HCT116 (cell line): ENCODE data around the gene HRK.

ENCODE experiments used
- ELF1 ChIP-seq: IDR thresholded peaks from 2 replicates; pipeline ENCODE4 v1.6.1; 2012; ENCODE audit warnings: low read depth, borderline replicate concordance
- EZH2 ChIP-seq: fragments of 200-600 bp; sonication (generic); IDR thresholded peaks from 2 replicates; pipeline ENCODE4 v1.6.1; 2017; ENCODE audit warnings: antibody characterized with exemption, mixed run types
- EZH2phosphoT487 ChIP-seq: fragments of 200-600 bp; IDR thresholded peaks from 2 replicates; pipeline ENCODE4 v1.6.1; 2018; ENCODE audit warnings: antibody characterized with exemption, borderline replicate concordance
- POLR2A ChIP-seq: IDR thresholded peaks from 2 replicates; pipeline ENCODE4 v1.7.0; 2011; ENCODE audit warnings: borderline replicate concordance; ENCODE audit not compliant: insufficient read depth, insufficient read length; ENCODE audit errors: extremely low read depth
- POLR2AphosphoS5 ChIP-seq: IDR thresholded peaks from 2 replicates; pipeline ENCODE4 v1.6.1; 2011; ENCODE audit warnings: mild to moderate bottlenecking, low read depth, low read length, moderate library complexity
- SIN3A ChIP-seq: IDR thresholded peaks from 2 replicates; pipeline ENCODE4 v1.6.1; 2012; ENCODE audit warnings: low read depth
- TCF7L2 ChIP-seq: IDR thresholded peaks from 2 replicates; pipeline ENCODE4 v1.7.0; 2011; ENCODE audit warnings: borderline replicate concordance, inconsistent platforms; ENCODE audit not compliant: insufficient read depth, insufficient read length; ENCODE audit errors: extremely low read depth
- TF ChIP-seq, protein P1 (sequence below), 3 experiments: fragments of 200-600 bp in 1 of 3; sonication (generic) in 1 of 3; IDR thresholded peaks in 2 of 3; conservative IDR thresholded peaks in 1 of 3; 2 replicates each; pipeline ENCODE4 v1.5.1; 2012 to 2017; ENCODE audit warnings: low read depth in 2 of 3, low read length in 2 of 3, antibody characterized with exemption in 1 of 3, borderline replicate concordance in 1 of 3, control low read depth in 1 of 3, mild to moderate bottlenecking in 1 of 3, mixed read lengths in 1 of 3, mixed run types in 1 of 3, moderate library complexity in 1 of 3; ENCODE audit not compliant: insufficient read depth in 1 of 3
- TF ChIP-seq, protein P2 (sequence below): IDR thresholded peaks from 2 replicates; pipeline ENCODE4 v1.6.1; 2012
- TF ChIP-seq, protein P3 (sequence below): IDR thresholded peaks from 2 replicates; pipeline ENCODE4 v1.6.1; 2011; ENCODE audit warnings: mild to moderate bottlenecking, low read length, moderate library complexity; ENCODE audit not compliant: insufficient replicate concordance; ENCODE audit errors: extremely low read depth
- TF ChIP-seq, protein P4 (sequence below): IDR thresholded peaks from 2 replicates; pipeline ENCODE4 v1.6.1; 2012
- TF ChIP-seq, protein P5 (sequence below): IDR thresholded peaks from 2 replicates; pipeline ENCODE4 v1.6.1; 2012; ENCODE audit warnings: low read depth

DNA sequence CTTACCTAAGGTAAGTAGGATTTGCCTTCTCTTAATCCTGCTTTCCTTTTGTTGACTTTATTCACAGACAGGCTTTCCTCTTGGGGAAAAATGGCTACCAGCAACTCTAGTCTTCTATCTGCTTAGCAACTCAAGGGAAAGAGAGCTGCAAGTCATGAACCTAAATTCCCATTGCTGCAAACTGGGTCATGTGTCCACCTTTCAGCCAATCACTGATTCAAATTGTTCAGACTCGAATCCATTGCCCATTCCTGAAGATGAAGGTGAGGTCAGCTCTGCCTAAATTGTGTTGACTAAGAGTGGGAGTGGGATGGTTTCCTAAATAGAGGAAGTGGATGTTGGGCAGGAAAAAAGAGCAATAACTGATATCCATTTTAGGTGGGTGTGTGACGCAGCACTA lies 37.2 kb upstream of the HRK start:
- TF ChIP-seq, protein P1, sequence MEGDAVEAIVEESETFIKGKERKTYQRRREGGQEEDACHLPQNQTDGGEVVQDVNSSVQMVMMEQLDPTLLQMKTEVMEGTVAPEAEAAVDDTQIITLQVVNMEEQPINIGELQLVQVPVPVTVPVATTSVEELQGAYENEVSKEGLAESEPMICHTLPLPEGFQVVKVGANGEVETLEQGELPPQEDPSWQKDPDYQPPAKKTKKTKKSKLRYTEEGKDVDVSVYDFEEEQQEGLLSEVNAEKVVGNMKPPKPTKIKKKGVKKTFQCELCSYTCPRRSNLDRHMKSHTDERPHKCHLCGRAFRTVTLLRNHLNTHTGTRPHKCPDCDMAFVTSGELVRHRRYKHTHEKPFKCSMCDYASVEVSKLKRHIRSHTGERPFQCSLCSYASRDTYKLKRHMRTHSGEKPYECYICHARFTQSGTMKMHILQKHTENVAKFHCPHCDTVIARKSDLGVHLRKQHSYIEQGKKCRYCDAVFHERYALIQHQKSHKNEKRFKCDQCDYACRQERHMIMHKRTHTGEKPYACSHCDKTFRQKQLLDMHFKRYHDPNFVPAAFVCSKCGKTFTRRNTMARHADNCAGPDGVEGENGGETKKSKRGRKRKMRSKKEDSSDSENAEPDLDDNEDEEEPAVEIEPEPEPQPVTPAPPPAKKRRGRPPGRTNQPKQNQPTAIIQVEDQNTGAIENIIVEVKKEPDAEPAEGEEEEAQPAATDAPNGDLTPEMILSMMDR (IDR thresholded peaks at IDR 0.05 in 2 of 3, conservative IDR thresholded peaks at IDR 0.05 in 1 of 3; ENCODE audit: borderline replicate concordance in 1 of 3, insufficient read depth in 1 of 3, low read depth in 2 of 3, low read length in 2 of 3): no peak
- TF ChIP-seq, protein P2, sequence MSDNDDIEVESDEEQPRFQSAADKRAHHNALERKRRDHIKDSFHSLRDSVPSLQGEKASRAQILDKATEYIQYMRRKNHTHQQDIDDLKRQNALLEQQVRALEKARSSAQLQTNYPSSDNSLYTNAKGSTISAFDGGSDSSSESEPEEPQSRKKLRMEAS: no peak
- TF ChIP-seq POLR2A (no peak), EZH2 (no peak), SIN3A (no peak), ELF1 (no peak), EZH2phosphoT487 (no peak), POLR2AphosphoS5 (no peak), TCF7L2 (no peak)
- TF ChIP-seq, protein P3, sequence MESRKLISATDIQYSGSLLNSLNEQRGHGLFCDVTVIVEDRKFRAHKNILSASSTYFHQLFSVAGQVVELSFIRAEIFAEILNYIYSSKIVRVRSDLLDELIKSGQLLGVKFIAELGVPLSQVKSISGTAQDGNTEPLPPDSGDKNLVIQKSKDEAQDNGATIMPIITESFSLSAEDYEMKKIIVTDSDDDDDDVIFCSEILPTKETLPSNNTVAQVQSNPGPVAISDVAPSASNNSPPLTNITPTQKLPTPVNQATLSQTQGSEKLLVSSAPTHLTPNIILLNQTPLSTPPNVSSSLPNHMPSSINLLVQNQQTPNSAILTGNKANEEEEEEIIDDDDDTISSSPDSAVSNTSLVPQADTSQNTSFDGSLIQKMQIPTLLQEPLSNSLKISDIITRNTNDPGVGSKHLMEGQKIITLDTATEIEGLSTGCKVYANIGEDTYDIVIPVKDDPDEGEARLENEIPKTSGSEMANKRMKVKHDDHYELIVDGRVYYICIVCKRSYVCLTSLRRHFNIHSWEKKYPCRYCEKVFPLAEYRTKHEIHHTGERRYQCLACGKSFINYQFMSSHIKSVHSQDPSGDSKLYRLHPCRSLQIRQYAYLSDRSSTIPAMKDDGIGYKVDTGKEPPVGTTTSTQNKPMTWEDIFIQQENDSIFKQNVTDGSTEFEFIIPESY: no peak
- TF ChIP-seq, protein P4, sequence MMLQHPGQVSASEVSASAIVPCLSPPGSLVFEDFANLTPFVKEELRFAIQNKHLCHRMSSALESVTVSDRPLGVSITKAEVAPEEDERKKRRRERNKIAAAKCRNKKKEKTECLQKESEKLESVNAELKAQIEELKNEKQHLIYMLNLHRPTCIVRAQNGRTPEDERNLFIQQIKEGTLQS: no peak
- TF ChIP-seq, protein P5, sequence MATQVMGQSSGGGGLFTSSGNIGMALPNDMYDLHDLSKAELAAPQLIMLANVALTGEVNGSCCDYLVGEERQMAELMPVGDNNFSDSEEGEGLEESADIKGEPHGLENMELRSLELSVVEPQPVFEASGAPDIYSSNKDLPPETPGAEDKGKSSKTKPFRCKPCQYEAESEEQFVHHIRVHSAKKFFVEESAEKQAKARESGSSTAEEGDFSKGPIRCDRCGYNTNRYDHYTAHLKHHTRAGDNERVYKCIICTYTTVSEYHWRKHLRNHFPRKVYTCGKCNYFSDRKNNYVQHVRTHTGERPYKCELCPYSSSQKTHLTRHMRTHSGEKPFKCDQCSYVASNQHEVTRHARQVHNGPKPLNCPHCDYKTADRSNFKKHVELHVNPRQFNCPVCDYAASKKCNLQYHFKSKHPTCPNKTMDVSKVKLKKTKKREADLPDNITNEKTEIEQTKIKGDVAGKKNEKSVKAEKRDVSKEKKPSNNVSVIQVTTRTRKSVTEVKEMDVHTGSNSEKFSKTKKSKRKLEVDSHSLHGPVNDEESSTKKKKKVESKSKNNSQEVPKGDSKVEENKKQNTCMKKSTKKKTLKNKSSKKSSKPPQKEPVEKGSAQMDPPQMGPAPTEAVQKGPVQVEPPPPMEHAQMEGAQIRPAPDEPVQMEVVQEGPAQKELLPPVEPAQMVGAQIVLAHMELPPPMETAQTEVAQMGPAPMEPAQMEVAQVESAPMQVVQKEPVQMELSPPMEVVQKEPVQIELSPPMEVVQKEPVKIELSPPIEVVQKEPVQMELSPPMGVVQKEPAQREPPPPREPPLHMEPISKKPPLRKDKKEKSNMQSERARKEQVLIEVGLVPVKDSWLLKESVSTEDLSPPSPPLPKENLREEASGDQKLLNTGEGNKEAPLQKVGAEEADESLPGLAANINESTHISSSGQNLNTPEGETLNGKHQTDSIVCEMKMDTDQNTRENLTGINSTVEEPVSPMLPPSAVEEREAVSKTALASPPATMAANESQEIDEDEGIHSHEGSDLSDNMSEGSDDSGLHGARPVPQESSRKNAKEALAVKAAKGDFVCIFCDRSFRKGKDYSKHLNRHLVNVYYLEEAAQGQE: no peak
